Measurements from ENCODE around the gene TRAM2.

TRAM2 gene

GRCh38 chr6:52616059-52616690 is 39.3 kb upstream of the TRAM2 start:
- no peak for DNase-seq (ENCODE audit: low read depth)
- no peak for TF ChIP-seq CTCF (conservative IDR thresholded peaks at IDR 0.05; ENCODE audit: control insufficient read depth, insufficient read depth, low read depth, low read length)
- no peak overlapping the region for H3K4me3 ChIP-seq (ENCODE audit: control insufficient read depth, low read depth, low read length)

GRCh38 chr6:52612336-52613054 is 35.6 kb upstream of the TRAM2 start:
- H3K4me3 ChIP-seq (ENCODE audit: control insufficient read depth, low read depth, low read length) = no peak overlapping the region
- TF ChIP-seq CTCF (conservative IDR thresholded peaks at IDR 0.05; ENCODE audit: control insufficient read depth, insufficient read depth, low read depth, low read length) = no peak
- DNase-seq (ENCODE audit: low read depth) = no peak

- DNase-seq (ENCODE audit: low read depth) = no peak
- TF ChIP-seq CTCF (conservative IDR thresholded peaks at IDR 0.05; ENCODE audit: control insufficient read depth, insufficient read depth, low read depth, low read length) = no peak
- H3K4me3 ChIP-seq (ENCODE audit: control insufficient read depth, low read depth, low read length) = no peak overlapping the region
Observed at GRCh38 chr6:52611833-52612232, 35.0 kb upstream of the TRAM2 start.

GRCh38 chr6:52610745-52611355 is 34.0 kb upstream of the TRAM2 start:
- no peak for TF ChIP-seq CTCF (conservative IDR thresholded peaks at IDR 0.05; ENCODE audit: control insufficient read depth, insufficient read depth, low read depth, low read length)
- no peak overlapping the region for H3K4me3 ChIP-seq (ENCODE audit: control insufficient read depth, low read depth, low read length)
- peak; percentile 72 for DNase-seq (ENCODE audit: low read depth)

- peak; percentile 25 for DNase-seq (ENCODE audit: low read depth)
- no peak for TF ChIP-seq CTCF (conservative IDR thresholded peaks at IDR 0.05; ENCODE audit: control insufficient read depth, insufficient read depth, low read depth, low read length)
- no peak overlapping the region for H3K4me3 ChIP-seq (ENCODE audit: control insufficient read depth, low read depth, low read length)
Observed at GRCh38 chr6:52610011-52610410, 33.2 kb upstream of the TRAM2 start.

GRCh38 chr6:52605610-52606185 is 28.8 kb upstream of the TRAM2 start:
- TF ChIP-seq CTCF (conservative IDR thresholded peaks at IDR 0.05; ENCODE audit: control insufficient read depth, insufficient read depth, low read depth, low read length) = no peak
- H3K4me3 ChIP-seq (ENCODE audit: control insufficient read depth, low read depth, low read length) = no peak overlapping the region
- no peak for DNase-seq (ENCODE audit: low read depth)

Measured in fibroblast of mammary gland (primary cell).